Pulmonary artery endothelial cell (primary cell): ENCODE measurements around the gene GCC2. TPM values are rescaled to one million over a fixed set of nuclear protein-coding genes. Genes with fewer than 3 reads are reported as not detected.
"Not testable (repeated sequence)": the region's sequence is repeated elsewhere in the genome, so short reads cannot be mapped to it uniquely, and the experiment has no call there.

Experiments used
- DNase-seq: peaks from one replicate; pipeline ENCODE4 v3.0.0-alpha.2; 2011; ENCODE audit warnings: low read depth, low spot score
- total RNA-seq: library from RNA; depleted of rRNA; stranded (reverse); fragments of >200 nt; gene quantifications from 2 replicates; pipeline ENCODE4 v1.2.3, GENCODE V29; 2014

Gene GCC2, protein sequence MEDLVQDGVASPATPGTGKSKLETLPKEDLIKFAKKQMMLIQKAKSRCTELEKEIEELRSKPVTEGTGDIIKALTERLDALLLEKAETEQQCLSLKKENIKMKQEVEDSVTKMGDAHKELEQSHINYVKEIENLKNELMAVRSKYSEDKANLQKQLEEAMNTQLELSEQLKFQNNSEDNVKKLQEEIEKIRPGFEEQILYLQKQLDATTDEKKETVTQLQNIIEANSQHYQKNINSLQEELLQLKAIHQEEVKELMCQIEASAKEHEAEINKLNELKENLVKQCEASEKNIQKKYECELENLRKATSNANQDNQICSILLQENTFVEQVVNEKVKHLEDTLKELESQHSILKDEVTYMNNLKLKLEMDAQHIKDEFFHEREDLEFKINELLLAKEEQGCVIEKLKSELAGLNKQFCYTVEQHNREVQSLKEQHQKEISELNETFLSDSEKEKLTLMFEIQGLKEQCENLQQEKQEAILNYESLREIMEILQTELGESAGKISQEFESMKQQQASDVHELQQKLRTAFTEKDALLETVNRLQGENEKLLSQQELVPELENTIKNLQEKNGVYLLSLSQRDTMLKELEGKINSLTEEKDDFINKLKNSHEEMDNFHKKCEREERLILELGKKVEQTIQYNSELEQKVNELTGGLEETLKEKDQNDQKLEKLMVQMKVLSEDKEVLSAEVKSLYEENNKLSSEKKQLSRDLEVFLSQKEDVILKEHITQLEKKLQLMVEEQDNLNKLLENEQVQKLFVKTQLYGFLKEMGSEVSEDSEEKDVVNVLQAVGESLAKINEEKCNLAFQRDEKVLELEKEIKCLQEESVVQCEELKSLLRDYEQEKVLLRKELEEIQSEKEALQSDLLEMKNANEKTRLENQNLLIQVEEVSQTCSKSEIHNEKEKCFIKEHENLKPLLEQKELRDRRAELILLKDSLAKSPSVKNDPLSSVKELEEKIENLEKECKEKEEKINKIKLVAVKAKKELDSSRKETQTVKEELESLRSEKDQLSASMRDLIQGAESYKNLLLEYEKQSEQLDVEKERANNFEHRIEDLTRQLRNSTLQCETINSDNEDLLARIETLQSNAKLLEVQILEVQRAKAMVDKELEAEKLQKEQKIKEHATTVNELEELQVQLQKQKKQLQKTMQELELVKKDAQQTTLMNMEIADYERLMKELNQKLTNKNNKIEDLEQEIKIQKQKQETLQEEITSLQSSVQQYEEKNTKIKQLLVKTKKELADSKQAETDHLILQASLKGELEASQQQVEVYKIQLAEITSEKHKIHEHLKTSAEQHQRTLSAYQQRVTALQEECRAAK (N-terminal part only)
- 16.4 and 21.6 TPM in 2 replicates for total RNA-seq

GRCh38 chr2:108448678-108449409, at the start of gene GCC2:
GCC2 (plus strand) TSS chr2:108449206; CDS start chr2:108449275, 69 bp downstream.
- peak; percentile 70 for DNase-seq

DNA sequence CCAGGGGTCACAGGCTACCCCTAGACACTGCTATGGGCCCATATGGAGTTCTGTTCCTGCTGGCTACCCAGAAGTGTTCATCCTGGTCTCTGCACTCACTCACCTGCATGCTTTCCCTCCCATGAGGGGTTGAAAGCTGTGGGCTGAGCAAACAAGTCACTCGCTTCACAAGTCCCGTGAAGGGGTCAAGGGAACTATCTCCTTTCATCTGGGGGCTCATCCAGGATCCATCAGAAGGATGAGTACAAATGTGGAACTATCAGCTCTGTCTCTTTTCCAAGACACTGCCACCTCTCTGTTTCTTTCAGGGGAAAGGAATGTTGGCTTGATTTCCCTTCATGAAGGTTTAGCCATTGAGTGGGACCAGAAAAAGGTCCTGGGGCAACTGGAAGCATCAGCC, 49.5 kb upstream of the GCC2 start:
- no peak for DNase-seq

GRCh38 chr2:108401800-108402199, 47.2 kb upstream of the GCC2 start:
- no peak for DNase-seq

DNA sequence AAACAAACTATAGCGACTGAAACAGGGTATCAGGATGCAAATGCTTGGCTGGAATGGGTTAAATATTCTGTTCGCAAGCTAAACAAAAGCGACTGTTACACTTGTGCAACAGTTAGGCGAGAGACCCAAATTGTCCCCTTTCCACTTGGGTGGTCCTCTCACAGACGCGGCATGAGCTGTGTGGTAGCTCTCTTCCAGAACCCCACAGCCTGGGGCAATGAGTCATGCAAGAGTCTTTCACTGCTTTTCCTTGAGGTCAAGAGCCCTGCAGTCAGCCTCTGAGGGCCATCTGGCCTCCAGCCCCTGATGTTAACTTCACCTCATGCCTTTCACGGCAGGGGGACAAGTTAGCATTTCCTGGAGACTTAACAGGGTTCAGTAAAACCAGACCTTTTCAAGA, 45.5 kb upstream of the GCC2 start:
- no peak for DNase-seq

DNA sequence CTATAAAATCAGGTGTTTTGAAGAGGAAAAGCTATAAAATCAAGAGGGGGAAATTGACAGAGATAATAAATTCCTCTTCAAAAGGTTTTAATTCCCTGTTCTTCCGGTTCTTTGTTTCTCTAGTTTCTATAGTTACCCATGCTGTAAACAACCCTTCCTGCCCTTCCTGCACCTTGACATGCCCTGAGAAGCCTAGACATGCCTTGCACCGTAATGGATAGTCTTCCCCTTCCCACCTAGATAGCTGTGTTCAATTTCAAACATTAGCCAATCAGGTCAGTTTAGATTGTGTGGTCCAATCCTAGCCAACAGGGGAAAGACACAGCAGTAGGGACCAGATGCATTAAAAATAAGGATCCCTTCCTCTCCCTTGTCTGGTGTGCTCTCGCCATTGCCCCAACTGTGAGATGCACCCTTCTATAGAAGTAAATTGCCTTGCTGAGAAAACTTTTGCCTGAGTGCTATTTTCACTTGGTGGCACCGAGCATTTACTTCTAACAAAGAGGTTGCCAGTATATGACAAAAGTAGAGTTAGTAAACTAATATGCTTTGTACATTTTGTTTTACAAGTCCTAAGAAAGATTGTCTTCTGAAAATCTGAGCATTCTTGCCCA, 44.1 kb upstream of the GCC2 start:
- no peak for DNase-seq

GRCh38 chr2:108407864-108408729, 40.9 kb upstream of the GCC2 start:
- DNase-seq = no peak

GRCh38 chr2:108409768-108410167, 39.2 kb upstream of the GCC2 start:
- no peak for DNase-seq

DNA sequence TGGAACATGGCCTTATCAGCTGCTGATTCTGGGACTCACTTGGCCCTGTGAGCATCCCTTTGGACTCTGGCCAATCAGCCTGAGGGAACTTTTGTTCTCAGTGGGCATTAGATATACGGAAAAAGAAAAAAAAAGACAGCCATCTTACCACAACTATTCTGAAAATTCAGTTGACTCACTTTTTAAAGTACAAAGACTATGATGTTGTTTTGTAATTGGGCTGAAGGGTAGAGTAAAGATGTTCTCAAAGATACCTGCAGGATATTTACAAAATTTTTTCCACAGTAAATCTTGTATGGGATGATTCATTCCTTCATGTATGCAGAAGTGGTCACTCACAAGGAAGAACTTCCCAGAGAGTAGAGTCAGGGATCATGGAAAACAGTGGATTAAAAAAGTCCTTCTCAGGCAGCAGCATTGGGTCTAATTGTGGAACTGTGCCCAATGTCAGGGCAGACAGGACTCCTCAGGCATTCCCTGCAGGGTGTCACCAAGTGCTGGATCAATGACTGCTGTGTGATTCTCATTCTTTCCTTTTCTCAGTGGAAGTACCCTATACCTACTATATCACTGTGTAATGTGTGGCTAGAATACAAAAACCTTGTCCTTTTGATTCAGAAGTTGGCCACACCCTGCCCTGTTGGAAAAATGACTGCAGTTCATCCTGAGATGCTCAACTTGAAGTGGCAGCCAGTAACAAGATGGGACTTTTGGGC, 35.9 kb upstream of the GCC2 start:
- DNase-seq = no peak

DNA sequence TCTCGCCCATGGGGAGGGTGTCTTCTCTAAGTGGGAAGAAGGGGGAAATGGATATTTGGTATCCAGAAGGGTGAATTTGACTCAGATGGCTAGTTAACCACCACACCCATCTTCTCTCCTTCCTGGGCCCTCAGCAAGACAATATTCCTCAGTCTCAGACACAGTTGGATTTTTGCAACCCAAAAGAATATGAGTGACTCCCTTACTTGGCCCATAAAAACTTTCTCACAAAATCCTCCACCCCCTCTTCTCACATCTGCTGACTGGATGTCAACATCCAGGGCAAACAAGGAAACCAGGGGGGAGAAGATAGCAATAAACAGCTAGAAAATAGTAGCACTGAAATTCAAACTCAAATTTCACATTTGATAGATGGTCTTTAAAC, 35.3 kb upstream of the GCC2 start:
- no peak for DNase-seq

DNA sequence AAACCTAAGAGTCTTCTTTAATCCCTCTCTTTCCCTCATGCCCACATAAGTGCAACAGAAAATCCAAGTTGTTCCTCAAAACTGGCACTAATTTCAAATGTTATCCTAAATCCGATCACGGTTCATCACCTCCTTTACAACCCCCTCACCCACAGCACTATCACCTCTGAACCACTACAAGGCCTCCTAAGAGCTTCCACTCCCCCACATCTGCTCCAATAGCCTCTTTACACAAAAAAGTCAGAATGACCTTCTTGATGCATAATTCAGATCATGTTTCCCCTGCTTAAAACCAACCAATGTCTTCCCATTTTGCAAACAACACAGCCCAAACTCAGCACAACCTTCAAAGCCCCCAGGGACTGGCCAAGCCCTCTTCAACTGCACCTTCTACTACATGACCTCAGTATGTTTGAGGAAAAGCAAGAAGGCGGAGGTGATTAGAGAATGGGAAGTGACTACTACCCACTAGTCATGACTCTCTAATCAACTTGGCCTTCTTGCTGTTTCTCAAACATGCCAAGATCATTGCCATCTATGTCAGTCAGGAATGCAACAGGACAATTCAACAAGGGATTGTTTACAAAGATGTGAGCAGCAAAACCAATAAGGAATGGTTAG, 34.6 kb upstream of the GCC2 start:
- no peak for DNase-seq

DNA sequence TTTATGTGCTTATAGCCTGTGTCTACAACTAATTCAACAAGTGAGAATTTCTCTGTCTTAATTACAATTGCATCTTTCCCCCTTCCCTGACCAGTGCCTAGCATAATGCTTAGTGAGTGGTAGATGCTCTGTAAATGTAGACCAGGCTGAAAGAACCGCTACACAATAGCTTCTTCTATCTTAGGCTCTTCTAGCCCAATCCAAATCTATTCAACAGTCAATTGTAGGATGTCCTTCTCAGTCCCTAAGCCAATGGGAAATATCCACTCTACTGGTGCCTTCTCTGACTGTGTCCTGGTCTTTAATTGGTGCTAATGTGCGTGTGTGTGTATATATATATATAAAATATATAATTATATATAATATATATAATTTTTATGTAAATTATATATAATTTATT, 34.1 kb upstream of the GCC2 start:
- no peak for DNase-seq

DNA sequence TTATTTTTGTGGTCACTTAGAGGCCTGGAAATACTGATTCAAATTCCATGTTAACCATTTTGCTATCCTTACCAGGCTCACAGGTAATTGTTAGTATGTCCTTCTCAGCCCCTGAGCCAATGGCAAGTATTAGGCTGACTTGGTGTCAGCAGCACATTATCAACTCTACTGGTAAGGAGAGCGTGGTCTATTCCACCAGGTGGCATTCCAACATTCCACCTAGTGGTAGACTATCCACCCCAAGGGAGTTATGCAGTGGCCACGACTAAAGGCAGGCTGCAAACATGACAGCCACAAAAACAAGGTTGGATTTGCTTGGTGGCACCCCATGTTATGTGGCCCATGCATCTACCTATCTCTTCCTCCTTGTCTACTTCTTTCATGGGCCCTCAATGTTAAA, 31.8 kb upstream of the GCC2 start:
- DNase-seq = no peak

DNA sequence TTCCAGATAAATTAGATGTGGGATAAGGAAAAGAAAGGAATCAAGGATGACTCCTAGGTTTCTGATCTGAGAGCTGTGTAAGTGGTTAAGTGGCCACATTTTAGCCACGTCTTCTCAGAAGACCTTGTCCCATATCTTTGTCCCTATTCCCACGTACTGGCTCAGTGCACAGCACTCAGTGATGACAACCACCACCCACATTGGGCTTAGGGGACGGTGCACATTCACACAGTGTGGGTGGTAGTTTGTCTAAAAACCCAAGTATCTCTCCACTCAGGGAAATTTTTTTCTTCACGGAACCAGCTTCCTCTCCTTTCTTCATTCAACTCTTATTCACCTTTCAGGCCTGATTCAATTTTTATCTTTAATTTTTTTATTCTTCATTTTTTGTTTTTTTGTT, 30.6 kb upstream of the GCC2 start:
- no peak for DNase-seq

- DNase-seq = no peak
Measured at GRCh38 chr2:108423067-108423466, 25.9 kb upstream of the GCC2 start.

DNA sequence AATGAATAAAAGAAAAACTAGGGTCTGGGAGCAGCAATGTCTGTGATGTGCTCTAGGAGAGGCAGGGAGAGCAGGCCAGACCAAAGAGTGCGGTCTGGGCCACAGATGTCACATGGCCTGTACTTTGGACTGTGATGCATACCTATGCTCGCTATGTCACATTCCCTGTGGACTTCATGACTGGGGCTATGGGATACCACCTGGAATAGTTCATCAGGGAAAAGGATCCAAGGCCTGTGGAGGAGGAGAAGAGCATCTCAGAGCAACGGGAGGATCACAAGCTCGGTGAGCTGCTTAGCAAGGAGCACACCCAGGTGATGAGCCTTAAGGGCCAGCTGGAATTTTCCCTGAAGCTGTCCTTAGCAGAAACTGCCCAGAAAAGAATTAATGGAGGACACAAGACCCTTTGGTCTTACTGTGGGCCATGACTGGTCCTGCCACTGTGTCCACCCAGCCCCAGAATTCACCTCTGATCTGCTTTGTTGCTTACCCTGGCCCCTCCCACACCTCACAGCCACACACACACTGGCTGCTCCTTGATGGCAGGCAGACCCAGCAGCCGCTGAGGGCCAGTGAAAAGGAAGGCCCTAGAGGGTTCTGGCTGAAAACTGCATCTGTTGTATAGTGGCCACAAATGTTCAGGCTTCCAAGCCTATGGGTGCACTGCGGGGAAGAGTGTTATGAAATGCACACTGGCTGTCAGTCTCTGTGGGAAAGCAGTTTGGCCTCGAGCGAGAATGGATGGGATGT, 25.3 kb upstream of the GCC2 start:
- no peak for DNase-seq

- no peak for DNase-seq
Measured at GRCh38 chr2:108428286-108429009, 20.6 kb upstream of the GCC2 start.

DNA sequence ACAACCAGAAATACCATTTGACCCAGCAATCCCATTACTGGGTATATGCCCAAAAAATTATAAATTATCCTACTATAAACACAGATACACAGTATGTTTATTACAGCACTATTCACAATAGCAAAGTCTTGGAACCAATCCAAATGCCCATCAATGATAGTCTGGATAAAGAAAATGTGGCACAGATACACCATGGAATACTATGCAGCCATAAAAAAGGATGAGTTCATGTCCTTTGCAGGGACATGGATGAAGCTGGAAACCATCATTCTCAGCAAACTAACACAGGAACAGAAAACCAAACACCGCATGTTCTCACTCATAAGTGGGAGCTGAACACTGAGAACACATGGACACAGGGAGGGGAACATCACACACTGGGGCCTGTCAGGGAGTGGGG, 13.4 kb upstream of the GCC2 start:
- not testable (repeated sequence) for DNase-seq
